GM23338 (cell line): Measurements from ENCODE around the gene MAPK8. TPM values are rescaled to one million over a fixed set of nuclear protein-coding genes. Genes with fewer than 3 reads are reported as not detected.

Experiments used
- ATAC-seq: fragments of 200-7000 bp; cut with Tn5 transposase; 3 replicates; pipeline ENCODE4 v1.9.1; 2020
- DNase-seq: peaks from one replicate; pipeline ENCODE4 v3.0.0-alpha.2; 2015; ENCODE audit warnings: low spot score
- H2AFZ ChIP-seq: fragments of 200-600 bp; sonication (generic); 2 replicates; pipeline ENCODE4 v1.8.0; 2016; ENCODE audit warnings: antibody characterized with exemption, mild to moderate bottlenecking, moderate library complexity
- H3F3A ChIP-seq: fragments of 200-600 bp; sonication (generic); replicated peaks from 2 replicates; pipeline ENCODE4 v1.8.0; 2017; ENCODE audit warnings: antibody characterized with exemption, mixed run types, low read depth
- H3K27ac ChIP-seq: fragments of 200-600 bp; sonication (generic); 2 replicates; pipeline ENCODE4 v1.6.1; 2016; ENCODE audit warnings: low read depth
- H3K27me3 ChIP-seq: fragments of 200-600 bp; sonication (generic); 2 replicates; pipeline ENCODE4 v1.8.0; 2016; ENCODE audit warnings: mild to moderate bottlenecking, mixed run types, moderate library complexity; ENCODE audit not compliant: insufficient read depth
- H3K36me3 ChIP-seq: fragments of 200-600 bp; sonication (generic); 2 replicates; pipeline ENCODE4 v1.8.0; 2016; ENCODE audit warnings: mild to moderate bottlenecking; ENCODE audit not compliant: insufficient read depth
- H3K4me1 ChIP-seq: fragments of 200-600 bp; sonication (generic); 2 replicates; pipeline ENCODE4 v1.8.0; 2016; ENCODE audit warnings: mild to moderate bottlenecking, moderate library complexity; ENCODE audit not compliant: insufficient read depth
- H3K4me2 ChIP-seq: fragments of 200-600 bp; sonication (generic); 2 replicates; pipeline ENCODE4 v1.7.1; 2017; ENCODE audit warnings: mixed run types
- H3K4me3 ChIP-seq: fragments of 200-600 bp; sonication (generic); 2 replicates; pipeline ENCODE4 v1.6.1; 2016; ENCODE audit warnings: mixed run types
- H3K79me2 ChIP-seq: fragments of 200-600 bp; sonication (generic); replicated peaks from 2 replicates; pipeline ENCODE4 v1.8.0; 2017; ENCODE audit warnings: mild to moderate bottlenecking; ENCODE audit not compliant: insufficient read depth
- H3K9me2 ChIP-seq: fragments of 200-600 bp; sonication (generic); 2 replicates; pipeline ENCODE4 v1.8.0; 2017; ENCODE audit not compliant: insufficient read depth
- H4K20me1 ChIP-seq: fragments of 200-600 bp; sonication (generic); replicated peaks from 2 replicates; pipeline ENCODE4 v1.8.0; 2017; ENCODE audit warnings: mild to moderate bottlenecking; ENCODE audit not compliant: insufficient read depth
- H3K27ac Mint-ChIP-seq: 2 replicates; pipeline ENCODE4 v1.8.0; 2020; ENCODE audit warnings: inconsistent platforms, mild to moderate bottlenecking, moderate library complexity, mixed read lengths
- H3K27me3 Mint-ChIP-seq: 3 replicates; pipeline ENCODE4 v1.8.0; 2022; ENCODE audit warnings: low read depth, mild to moderate bottlenecking, moderate library complexity, mixed read lengths, inconsistent platforms; ENCODE audit not compliant: insufficient read depth, poor library complexity
- H3K36me3 Mint-ChIP-seq: 3 replicates; pipeline ENCODE4 v1.8.0; 2021; ENCODE audit warnings: low read depth, mild to moderate bottlenecking, inconsistent platforms, moderate library complexity, mixed read lengths
- H3K4me1 Mint-ChIP-seq: 3 replicates; pipeline ENCODE4 v1.8.0; 2020; ENCODE audit warnings: mild to moderate bottlenecking, inconsistent platforms, mixed read lengths
- H3K4me3 Mint-ChIP-seq: 3 replicates; pipeline ENCODE4 v1.8.0; 2021; ENCODE audit warnings: moderate library complexity, mild to moderate bottlenecking, inconsistent platforms, mixed read lengths
- H3K9me3 Mint-ChIP-seq: 3 replicates; pipeline ENCODE4 v1.8.0; 2020; ENCODE audit warnings: moderate library complexity, mild to moderate bottlenecking, inconsistent platforms, mixed read lengths
- CREB1 ChIP-seq: fragments of 250-450 bp; sonication (Bioruptor Pico); IDR thresholded peaks from 2 replicates; pipeline ENCODE4 v1.5.0; 2020; ENCODE audit warnings: low read depth, mild to moderate bottlenecking, moderate library complexity
- EZH2 ChIP-seq: fragments of 200-600 bp; sonication (generic); IDR thresholded peaks from one replicate; pipeline ENCODE4 v1.8.0; 2017; ENCODE audit warnings: antibody characterized with exemption, mild to moderate bottlenecking, low read depth; ENCODE audit not compliant: unreplicated experiment
- EZH2phosphoT487 ChIP-seq: fragments of 200-600 bp; sonication (generic); IDR thresholded peaks from one replicate; pipeline ENCODE4 v1.8.1; 2018; ENCODE audit warnings: antibody characterized with exemption; ENCODE audit not compliant: unreplicated experiment
- JUNB ChIP-seq: IDR thresholded peaks from one replicate; pipeline ENCODE4 v1.6.1; 2016; ENCODE audit warnings: antibody characterized with exemption; ENCODE audit not compliant: unreplicated experiment
- NANOG ChIP-seq: IDR thresholded peaks from 2 replicates; pipeline ENCODE4 v1.6.1; 2016; ENCODE audit warnings: antibody characterized with exemption, borderline replicate concordance
- POLR2AphosphoS5 ChIP-seq: IDR thresholded peaks from 2 replicates; pipeline ENCODE4 v1.6.1; 2016; ENCODE audit warnings: antibody characterized with exemption, low read depth
- STAT1 ChIP-seq: IDR thresholded peaks from one replicate; pipeline ENCODE4 v1.6.1; 2016; ENCODE audit warnings: antibody characterized with exemption; ENCODE audit not compliant: unreplicated experiment
- ZNF114 ChIP-seq: fragments of 250-450 bp; sonication (Bioruptor Pico); IDR thresholded peaks from 2 replicates; pipeline ENCODE4 v1.5.0; 2020; ENCODE audit warnings: mild to moderate bottlenecking, moderate library complexity
- ZNF331 ChIP-seq: fragments of 250-450 bp; sonication (Bioruptor Pico); IDR thresholded peaks from 2 replicates; pipeline ENCODE4 v1.5.0; 2020; ENCODE audit warnings: low read depth, mild to moderate bottlenecking, moderate library complexity
- polyA plus RNA-seq: library from polyadenylated mRNA; unstranded; fragments of >200 nt; fragmentation: Nextera tagmentation; extraction: Ambion mirVana; gene quantifications from 2 replicates; pipeline ENCODE4 v1.2.1, GENCODE V29; 2016
- total RNA-seq: library from RNA; depleted of rRNA; stranded (reverse); fragments of >200 nt; shearing (Covaris generic); gene quantifications from 2 replicates; pipeline ENCODE4 v1.2.3, GENCODE V29; 2014
- TF ChIP-seq, protein P1 (sequence below): IDR thresholded peaks from one replicate; pipeline ENCODE4 v1.6.1; 2018; ENCODE audit warnings: antibody characterized with exemption; ENCODE audit not compliant: unreplicated experiment
- TF ChIP-seq, protein P2 (sequence below): fragments of 250-450 bp; sonication (Bioruptor Pico); IDR thresholded peaks from 2 replicates; pipeline ENCODE4 v1.5.0; 2020; ENCODE audit warnings: mild to moderate bottlenecking, moderate library complexity
- TF ChIP-seq, protein P3 (sequence below), 2 experiments: fragments of 200-600 bp in 1 of 2; sonication (generic) in 1 of 2; conservative IDR thresholded peaks; 2 replicates each; pipeline versions ENCODE4 v1.5.1 to v1.6.1; 2016 to 2017; ENCODE audit warnings: antibody characterized with exemption in 2 of 2, low read depth in 2 of 2, mild to moderate bottlenecking in 2 of 2, moderate library complexity in 1 of 2
- TF ChIP-seq, protein P4 (sequence below): IDR thresholded peaks from 2 replicates; pipeline ENCODE4 v1.6.1; 2016; ENCODE audit warnings: antibody characterized with exemption

The MAPK8 gene
- total and polyA plus RNA-seq, 2 experiments from 2014 or later, result 52.4 to 73.6 TPM

DNA sequence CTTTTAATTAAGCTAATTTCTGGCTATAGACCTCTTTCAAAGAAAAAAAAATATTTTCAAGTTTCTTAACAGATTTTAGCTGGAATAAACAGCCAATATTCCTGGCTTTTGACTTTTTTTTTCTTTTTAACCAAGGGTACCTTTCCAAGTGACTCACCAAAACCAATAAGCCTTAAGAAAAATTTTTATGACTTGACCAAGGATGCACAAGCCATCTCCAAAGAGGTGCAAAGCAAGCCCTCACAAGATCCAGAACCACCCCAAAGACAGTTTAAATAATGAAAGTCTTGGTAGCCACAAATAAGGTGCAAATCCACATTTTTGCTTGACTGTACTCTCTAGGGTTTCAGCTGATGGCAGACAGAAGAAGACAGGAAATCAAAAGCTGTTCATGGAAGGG lies 76.5 kb downstream of the MAPK8 start:
- TF ChIP-seq POLR2AphosphoS5 (no peak), ZNF114 (CRISPR knock-in tag) (no peak), EZH2 (no peak), EZH2phosphoT487 (no peak), STAT1 (no peak), CREB1 (CRISPR knock-in tag) (no peak), JUNB (no peak), NANOG (no peak), ZNF331 (CRISPR knock-in tag) (no peak)
- TF ChIP-seq, protein P1, sequence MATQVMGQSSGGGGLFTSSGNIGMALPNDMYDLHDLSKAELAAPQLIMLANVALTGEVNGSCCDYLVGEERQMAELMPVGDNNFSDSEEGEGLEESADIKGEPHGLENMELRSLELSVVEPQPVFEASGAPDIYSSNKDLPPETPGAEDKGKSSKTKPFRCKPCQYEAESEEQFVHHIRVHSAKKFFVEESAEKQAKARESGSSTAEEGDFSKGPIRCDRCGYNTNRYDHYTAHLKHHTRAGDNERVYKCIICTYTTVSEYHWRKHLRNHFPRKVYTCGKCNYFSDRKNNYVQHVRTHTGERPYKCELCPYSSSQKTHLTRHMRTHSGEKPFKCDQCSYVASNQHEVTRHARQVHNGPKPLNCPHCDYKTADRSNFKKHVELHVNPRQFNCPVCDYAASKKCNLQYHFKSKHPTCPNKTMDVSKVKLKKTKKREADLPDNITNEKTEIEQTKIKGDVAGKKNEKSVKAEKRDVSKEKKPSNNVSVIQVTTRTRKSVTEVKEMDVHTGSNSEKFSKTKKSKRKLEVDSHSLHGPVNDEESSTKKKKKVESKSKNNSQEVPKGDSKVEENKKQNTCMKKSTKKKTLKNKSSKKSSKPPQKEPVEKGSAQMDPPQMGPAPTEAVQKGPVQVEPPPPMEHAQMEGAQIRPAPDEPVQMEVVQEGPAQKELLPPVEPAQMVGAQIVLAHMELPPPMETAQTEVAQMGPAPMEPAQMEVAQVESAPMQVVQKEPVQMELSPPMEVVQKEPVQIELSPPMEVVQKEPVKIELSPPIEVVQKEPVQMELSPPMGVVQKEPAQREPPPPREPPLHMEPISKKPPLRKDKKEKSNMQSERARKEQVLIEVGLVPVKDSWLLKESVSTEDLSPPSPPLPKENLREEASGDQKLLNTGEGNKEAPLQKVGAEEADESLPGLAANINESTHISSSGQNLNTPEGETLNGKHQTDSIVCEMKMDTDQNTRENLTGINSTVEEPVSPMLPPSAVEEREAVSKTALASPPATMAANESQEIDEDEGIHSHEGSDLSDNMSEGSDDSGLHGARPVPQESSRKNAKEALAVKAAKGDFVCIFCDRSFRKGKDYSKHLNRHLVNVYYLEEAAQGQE, result no peak
- TF ChIP-seq, protein P2, sequence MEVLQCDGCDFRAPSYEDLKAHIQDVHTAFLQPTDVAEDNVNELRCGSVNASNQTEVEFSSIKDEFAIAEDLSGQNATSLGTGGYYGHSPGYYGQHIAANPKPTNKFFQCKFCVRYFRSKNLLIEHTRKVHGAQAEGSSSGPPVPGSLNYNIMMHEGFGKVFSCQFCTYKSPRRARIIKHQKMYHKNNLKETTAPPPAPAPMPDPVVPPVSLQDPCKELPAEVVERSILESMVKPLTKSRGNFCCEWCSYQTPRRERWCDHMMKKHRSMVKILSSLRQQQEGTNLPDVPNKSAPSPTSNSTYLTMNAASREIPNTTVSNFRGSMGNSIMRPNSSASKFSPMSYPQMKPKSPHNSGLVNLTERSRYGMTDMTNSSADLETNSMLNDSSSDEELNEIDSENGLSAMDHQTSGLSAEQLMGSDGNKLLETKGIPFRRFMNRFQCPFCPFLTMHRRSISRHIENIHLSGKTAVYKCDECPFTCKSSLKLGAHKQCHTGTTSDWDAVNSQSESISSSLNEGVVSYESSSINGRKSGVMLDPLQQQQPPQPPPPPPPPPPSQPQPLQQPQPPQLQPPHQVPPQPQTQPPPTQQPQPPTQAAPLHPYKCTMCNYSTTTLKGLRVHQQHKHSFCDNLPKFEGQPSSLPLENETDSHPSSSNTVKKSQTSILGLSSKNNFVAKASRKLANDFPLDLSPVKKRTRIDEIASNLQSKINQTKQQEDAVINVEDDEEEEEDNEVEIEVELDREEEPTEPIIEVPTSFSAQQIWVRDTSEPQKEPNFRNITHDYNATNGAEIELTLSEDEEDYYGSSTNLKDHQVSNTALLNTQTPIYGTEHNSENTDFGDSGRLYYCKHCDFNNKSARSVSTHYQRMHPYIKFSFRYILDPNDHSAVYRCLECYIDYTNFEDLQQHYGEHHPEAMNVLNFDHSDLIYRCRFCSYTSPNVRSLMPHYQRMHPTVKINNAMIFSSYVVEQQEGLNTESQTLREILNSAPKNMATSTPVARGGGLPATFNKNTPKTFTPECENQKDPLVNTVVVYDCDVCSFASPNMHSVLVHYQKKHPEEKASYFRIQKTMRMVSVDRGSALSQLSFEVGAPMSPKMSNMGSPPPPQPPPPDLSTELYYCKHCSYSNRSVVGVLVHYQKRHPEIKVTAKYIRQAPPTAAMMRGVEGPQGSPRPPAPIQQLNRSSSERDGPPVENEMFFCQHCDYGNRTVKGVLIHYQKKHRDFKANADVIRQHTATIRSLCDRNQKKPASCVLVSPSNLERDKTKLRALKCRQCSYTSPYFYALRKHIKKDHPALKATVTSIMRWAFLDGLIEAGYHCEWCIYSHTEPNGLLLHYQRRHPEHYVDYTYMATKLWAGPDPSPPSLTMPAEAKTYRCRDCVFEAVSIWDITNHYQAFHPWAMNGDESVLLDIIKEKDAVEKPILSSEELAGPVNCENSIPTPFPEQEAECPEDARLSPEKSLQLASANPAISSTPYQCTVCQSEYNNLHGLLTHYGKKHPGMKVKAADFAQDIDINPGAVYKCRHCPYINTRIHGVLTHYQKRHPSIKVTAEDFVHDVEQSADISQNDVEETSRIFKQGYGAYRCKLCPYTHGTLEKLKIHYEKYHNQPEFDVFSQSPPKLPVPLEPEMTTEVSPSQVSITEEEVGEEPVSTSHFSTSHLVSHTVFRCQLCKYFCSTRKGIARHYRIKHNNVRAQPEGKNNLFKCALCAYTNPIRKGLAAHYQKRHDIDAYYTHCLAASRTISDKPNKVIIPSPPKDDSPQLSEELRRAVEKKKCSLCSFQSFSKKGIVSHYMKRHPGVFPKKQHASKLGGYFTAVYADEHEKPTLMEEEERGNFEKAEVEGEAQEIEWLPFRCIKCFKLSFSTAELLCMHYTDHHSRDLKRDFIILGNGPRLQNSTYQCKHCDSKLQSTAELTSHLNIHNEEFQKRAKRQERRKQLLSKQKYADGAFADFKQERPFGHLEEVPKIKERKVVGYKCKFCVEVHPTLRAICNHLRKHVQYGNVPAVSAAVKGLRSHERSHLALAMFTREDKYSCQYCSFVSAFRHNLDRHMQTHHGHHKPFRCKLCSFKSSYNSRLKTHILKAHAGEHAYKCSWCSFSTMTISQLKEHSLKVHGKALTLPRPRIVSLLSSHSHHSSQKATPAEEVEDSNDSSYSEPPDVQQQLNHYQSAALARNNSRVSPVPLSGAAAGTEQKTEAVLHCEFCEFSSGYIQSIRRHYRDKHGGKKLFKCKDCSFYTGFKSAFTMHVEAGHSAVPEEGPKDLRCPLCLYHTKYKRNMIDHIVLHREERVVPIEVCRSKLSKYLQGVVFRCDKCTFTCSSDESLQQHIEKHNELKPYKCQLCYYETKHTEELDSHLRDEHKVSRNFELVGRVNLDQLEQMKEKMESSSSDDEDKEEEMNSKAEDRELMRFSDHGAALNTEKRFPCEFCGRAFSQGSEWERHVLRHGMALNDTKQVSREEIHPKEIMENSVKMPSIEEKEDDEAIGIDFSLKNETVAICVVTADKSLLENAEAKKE (CRISPR knock-in tag), result no peak
- TF ChIP-seq, protein P3, sequence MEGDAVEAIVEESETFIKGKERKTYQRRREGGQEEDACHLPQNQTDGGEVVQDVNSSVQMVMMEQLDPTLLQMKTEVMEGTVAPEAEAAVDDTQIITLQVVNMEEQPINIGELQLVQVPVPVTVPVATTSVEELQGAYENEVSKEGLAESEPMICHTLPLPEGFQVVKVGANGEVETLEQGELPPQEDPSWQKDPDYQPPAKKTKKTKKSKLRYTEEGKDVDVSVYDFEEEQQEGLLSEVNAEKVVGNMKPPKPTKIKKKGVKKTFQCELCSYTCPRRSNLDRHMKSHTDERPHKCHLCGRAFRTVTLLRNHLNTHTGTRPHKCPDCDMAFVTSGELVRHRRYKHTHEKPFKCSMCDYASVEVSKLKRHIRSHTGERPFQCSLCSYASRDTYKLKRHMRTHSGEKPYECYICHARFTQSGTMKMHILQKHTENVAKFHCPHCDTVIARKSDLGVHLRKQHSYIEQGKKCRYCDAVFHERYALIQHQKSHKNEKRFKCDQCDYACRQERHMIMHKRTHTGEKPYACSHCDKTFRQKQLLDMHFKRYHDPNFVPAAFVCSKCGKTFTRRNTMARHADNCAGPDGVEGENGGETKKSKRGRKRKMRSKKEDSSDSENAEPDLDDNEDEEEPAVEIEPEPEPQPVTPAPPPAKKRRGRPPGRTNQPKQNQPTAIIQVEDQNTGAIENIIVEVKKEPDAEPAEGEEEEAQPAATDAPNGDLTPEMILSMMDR (conservative IDR thresholded peaks at IDR 0.05; ENCODE audit: low read depth in 2 of 2), result no peak
- TF ChIP-seq, protein P4, sequence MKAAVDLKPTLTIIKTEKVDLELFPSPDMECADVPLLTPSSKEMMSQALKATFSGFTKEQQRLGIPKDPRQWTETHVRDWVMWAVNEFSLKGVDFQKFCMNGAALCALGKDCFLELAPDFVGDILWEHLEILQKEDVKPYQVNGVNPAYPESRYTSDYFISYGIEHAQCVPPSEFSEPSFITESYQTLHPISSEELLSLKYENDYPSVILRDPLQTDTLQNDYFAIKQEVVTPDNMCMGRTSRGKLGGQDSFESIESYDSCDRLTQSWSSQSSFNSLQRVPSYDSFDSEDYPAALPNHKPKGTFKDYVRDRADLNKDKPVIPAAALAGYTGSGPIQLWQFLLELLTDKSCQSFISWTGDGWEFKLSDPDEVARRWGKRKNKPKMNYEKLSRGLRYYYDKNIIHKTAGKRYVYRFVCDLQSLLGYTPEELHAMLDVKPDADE, result no peak
- Histone ChIP-seq H2AFZ (no peak overlapping the region), H3K4me1 (peaks cover 12% of the 10 kb centered on the region), H3K79me2 (peaks cover 47% of the 10 kb centered on the region), H3K27me3 (no peaks in the 10 kb centered on the region), H3K9me2 (no peaks in the 10 kb centered on the region), H3K27ac (no peak overlapping the region), H3K4me3 (no peak overlapping the region), H3F3A (no peaks in the 10 kb centered on the region), H3K4me2 (no peak overlapping the region), H3K36me3 (no peaks in the 10 kb centered on the region), H4K20me1 (0 out of 2 replicates have a peak, but pooled peaks cover 2% of the 10 kb centered on the region)
- ATAC-seq (no peak), DNase-seq (no peak)
- Mint-ChIP-seq H3K27ac (no peak overlapping the region), H3K4me1 (peaks cover 20% of the 10 kb centered on the region; the same call in 2 of the 3 replicates), H3K27me3 (no peaks in the 10 kb centered on the region), H3K9me3 (0 out of 3 replicates have a peak, but pooled peaks cover 5% of the 10 kb centered on the region), H3K4me3 (no peak overlapping the region), H3K36me3 (peaks cover 5% of the 10 kb centered on the region; the same call in 2 of the 3 replicates)
